Fibroblast of gingiva (primary cell): ENCODE data around the gene KIF6.
"Not testable (repeated sequence)": the region's sequence is repeated elsewhere in the genome, so short reads cannot be mapped to it uniquely, and the experiment has no call there.

Source experiments
- DNase-seq: peaks from one replicate; pipeline ENCODE4 v3.0.0-alpha.2; 2011; ENCODE audit warnings: low read depth

KIF6 gene

GRCh38 chr6:39499053-39499452 is 226.2 kb downstream of the KIF6 start:
- DNase-seq: no peak

GRCh38 chr6:39498096-39498495 is 227.1 kb downstream of the KIF6 start:
- DNase-seq: no peak

GRCh38 chr6:39496915-39497314 is 228.3 kb downstream of the KIF6 start:
- peak; percentile 82 for DNase-seq

GRCh38 chr6:39496456-39496855 is 228.8 kb downstream of the KIF6 start:
- DNase-seq: no peak

- no peak for DNase-seq
These were observed 229.6 kb downstream of the KIF6 start for GRCh38 chr6:39495640-39496039.

- DNase-seq: no peak
These were observed 230.2 kb downstream of the KIF6 start for GRCh38 chr6:39494998-39495397.

GRCh38 chr6:39493777-39494176 is 231.4 kb downstream of the KIF6 start:
- DNase-seq: peak; percentile 49

- no peak for DNase-seq
These were observed 232.0 kb downstream of the KIF6 start for GRCh38 chr6:39493174-39493573.

- DNase-seq: no peak
These were observed 235.1 kb downstream of the KIF6 start for GRCh38 chr6:39490108-39490507.

GRCh38 chr6:39488255-39488879 is 236.8 kb downstream of the KIF6 start:
- no peak for DNase-seq

GRCh38 chr6:39484276-39484675 is 240.9 kb downstream of the KIF6 start:
- no peak for DNase-seq

GRCh38 chr6:39479819-39480218 is 245.4 kb downstream of the KIF6 start:
- DNase-seq: not testable (repeated sequence)

GRCh38 chr6:39476670-39477069 is 248.5 kb downstream of the KIF6 start:
- no peak for DNase-seq

GRCh38 chr6:39476151-39476550 is 249.1 kb downstream of the KIF6 start:
- DNase-seq: no peak

GRCh38 chr6:39471954-39472659 is 253.1 kb downstream of the KIF6 start:
- DNase-seq: no peak

- DNase-seq: no peak
These were observed 254.7 kb downstream of the KIF6 start for GRCh38 chr6:39470506-39470905.

GRCh38 chr6:39468385-39468784 is 256.8 kb downstream of the KIF6 start:
- no peak for DNase-seq

- DNase-seq: no peak
These were observed 258.6 kb downstream of the KIF6 start for GRCh38 chr6:39466631-39467030.

- no peak for DNase-seq
These were observed 259.7 kb downstream of the KIF6 start for GRCh38 chr6:39465539-39465938.

GRCh38 chr6:39464067-39464466 is 261.1 kb downstream of the KIF6 start:
- DNase-seq: no peak

- no peak for DNase-seq
These were observed 271.2 kb downstream of the KIF6 start for GRCh38 chr6:39453956-39454524.

GRCh38 chr6:39453241-39453640 is 272.0 kb downstream of the KIF6 start:
- no peak for DNase-seq

GRCh38 chr6:39452306-39453145 is 272.7 kb downstream of the KIF6 start:
- peak; percentile 15 for DNase-seq
